Esophagus muscularis mucosa (tissue), 3 donors: ENCODE measurements around the gene ZC2HC1B.

Source experiments
- POLR2A ChIP-seq: fragments of 450-650 bp; IDR thresholded peaks from one replicate; pipeline ENCODE4 v1.6.1; 2017; ENCODE audit warnings: antibody characterized with exemption, moderate library complexity, mild to moderate bottlenecking, low read depth
- POLR2AphosphoS5 ChIP-seq, 2 donors: sonication (generic); formaldehyde crosslinking; IDR thresholded peaks; one replicate each; pipeline ENCODE4 v1.6.1; 2017; ENCODE audit warnings: antibody characterized with exemption in 2 of 2
- TF ChIP-seq, protein P1 (sequence below), 3 experiments: fragments of 200-600 bp in 2 of 3; fragments of 450-650 bp in 1 of 3; sonication (generic) in 2 of 3; IDR thresholded peaks; one replicate each; pipeline ENCODE4 v1.5.1; 2017 to 2019; ENCODE audit warnings: antibody characterized with exemption in 3 of 3, mild to moderate bottlenecking in 2 of 3, moderate library complexity in 1 of 3

- TF ChIP-seq, protein P1, sequence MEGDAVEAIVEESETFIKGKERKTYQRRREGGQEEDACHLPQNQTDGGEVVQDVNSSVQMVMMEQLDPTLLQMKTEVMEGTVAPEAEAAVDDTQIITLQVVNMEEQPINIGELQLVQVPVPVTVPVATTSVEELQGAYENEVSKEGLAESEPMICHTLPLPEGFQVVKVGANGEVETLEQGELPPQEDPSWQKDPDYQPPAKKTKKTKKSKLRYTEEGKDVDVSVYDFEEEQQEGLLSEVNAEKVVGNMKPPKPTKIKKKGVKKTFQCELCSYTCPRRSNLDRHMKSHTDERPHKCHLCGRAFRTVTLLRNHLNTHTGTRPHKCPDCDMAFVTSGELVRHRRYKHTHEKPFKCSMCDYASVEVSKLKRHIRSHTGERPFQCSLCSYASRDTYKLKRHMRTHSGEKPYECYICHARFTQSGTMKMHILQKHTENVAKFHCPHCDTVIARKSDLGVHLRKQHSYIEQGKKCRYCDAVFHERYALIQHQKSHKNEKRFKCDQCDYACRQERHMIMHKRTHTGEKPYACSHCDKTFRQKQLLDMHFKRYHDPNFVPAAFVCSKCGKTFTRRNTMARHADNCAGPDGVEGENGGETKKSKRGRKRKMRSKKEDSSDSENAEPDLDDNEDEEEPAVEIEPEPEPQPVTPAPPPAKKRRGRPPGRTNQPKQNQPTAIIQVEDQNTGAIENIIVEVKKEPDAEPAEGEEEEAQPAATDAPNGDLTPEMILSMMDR (IDR thresholded peaks at IDR 0.05) = no peak
- TF ChIP-seq POLR2A (no peak), POLR2AphosphoS5 (IDR thresholded peaks at IDR 0.05) (no peak)
Observed at GRCh38 chr6:143984666-143985065, 120.4 kb downstream of the ZC2HC1B start.
